HepG2 (cell line): ENCODE measurements around the gene KCNK15. TPM values are rescaled to one million over a fixed set of nuclear protein-coding genes. Genes with fewer than 3 reads are reported as not detected.

ENCODE experiments used
- BCL6 ChIP-seq: IDR thresholded peaks from 2 replicates; pipeline ENCODE4 v1.6.1; 2016; ENCODE audit warnings: missing genetic modification reagents, missing compliant biosample characterization
- HOXA5 ChIP-seq: sonication (generic); formaldehyde crosslinking; IDR thresholded peaks from 2 replicates; pipeline ENCODE4 v1.4.0; 2020; ENCODE audit warnings: missing genetic modification reagents
- KDM5B ChIP-seq: sonication (generic); formaldehyde crosslinking; IDR thresholded peaks from 2 replicates; pipeline ENCODE4 v1.4.0; 2020; ENCODE audit warnings: missing genetic modification reagents, mild to moderate bottlenecking, borderline replicate concordance
- KLF15 ChIP-seq: sonication (generic); formaldehyde crosslinking; IDR thresholded peaks from 2 replicates; pipeline ENCODE4 v1.8.1; 2023; ENCODE audit warnings: borderline replicate concordance, mild to moderate bottlenecking, inconsistent platforms, missing genetic modification reagents, mixed read lengths
- MBNL3 ChIP-seq: fragments of 250-450 bp; sonication (Bioruptor Pico); conservative IDR thresholded peaks from 2 replicates; pipeline ENCODE4 v1.8.0; 2022; ENCODE audit warnings: mild to moderate bottlenecking, inconsistent platforms
- NCOR1 ChIP-seq: fragments of 200-600 bp; sonication (generic); IDR thresholded peaks from 2 replicates; pipeline ENCODE4 v1.7.0; 2017; ENCODE audit warnings: antibody characterized with exemption, low read length, borderline replicate concordance
- PHF5A ChIP-seq: IDR thresholded peaks from one replicate; pipeline ENCODE4 v1.6.1; 2018; ENCODE audit warnings: low read depth, missing genetic modification reagents; ENCODE audit not compliant: unreplicated experiment
- POLR2AphosphoS2 ChIP-seq: IDR thresholded peaks from 2 replicates; pipeline ENCODE4 v1.6.1; 2011; ENCODE audit warnings: low read depth, low read length, improper control_type of control experiment
- SRSF4 ChIP-seq: fragments of 200-400 bp; formaldehyde crosslinking; IDR thresholded peaks from one replicate; pipeline ENCODE4 v1.6.1; 2018; ENCODE audit warnings: mild to moderate bottlenecking, low read depth, low read length, moderate library complexity; ENCODE audit not compliant: poor library complexity, severe bottlenecking
- ZBTB1 ChIP-seq: sonication (generic); formaldehyde crosslinking; IDR thresholded peaks from 2 replicates; pipeline ENCODE4 v1.4.0; 2020; ENCODE audit warnings: missing genetic modification reagents, borderline replicate concordance
- ZKSCAN5 ChIP-seq: sonication (generic); formaldehyde crosslinking; IDR thresholded peaks from 2 replicates; pipeline ENCODE4 v1.5.1; 2020; ENCODE audit warnings: mild to moderate bottlenecking, missing genetic modification reagents
- ZNF414 ChIP-seq: sonication (generic); formaldehyde crosslinking; IDR thresholded peaks from 2 replicates; pipeline ENCODE4 v1.5.0; 2020; ENCODE audit warnings: missing genetic modification reagents
- ZNF609 ChIP-seq: sonication (generic); formaldehyde crosslinking; IDR thresholded peaks from 2 replicates; pipeline ENCODE4 v1.4.0; 2020; ENCODE audit warnings: mild to moderate bottlenecking, missing genetic modification reagents, borderline replicate concordance
- polyA plus RNA-seq, 8 experiments: library from polyadenylated mRNA; depleted of rRNA in 3 of 8; stranded (reverse) in 7 of 8; unstranded in 1 of 8; fragments of >200 nt; fragmentation: Illumina TruSeq in 4 of 8; extraction: Trizol in 4 of 8; gene quantifications; 2 replicates each; pipeline versions ENCODE4 v1.2.1 to v1.2.3, GENCODE V29; 2011 to 2016; ENCODE audit warnings: low read depth in 4 of 8, missing spikeins in 1 of 8, mixed read lengths in 1 of 8; ENCODE audit not compliant: insufficient read depth in 1 of 8
- total RNA-seq, 5 experiments: library from RNA; depleted of rRNA; stranded (reverse); fragments of >200 nt; fragmentation: Illumina TruSeq; extraction: Trizol; gene quantifications; 2 replicates each; pipeline ENCODE4 v1.2.3, GENCODE V29; 2016; ENCODE audit warnings: low read depth in 1 of 5
- TF ChIP-seq, protein P1 (sequence below): sonication (generic); formaldehyde crosslinking; IDR thresholded peaks from 2 replicates; pipeline ENCODE4 v1.4.0; 2020; ENCODE audit warnings: missing genetic modification reagents
- TF ChIP-seq, protein P2 (sequence below): sonication (generic); formaldehyde crosslinking; IDR thresholded peaks from 2 replicates; pipeline ENCODE4 v1.4.0; 2020; ENCODE audit warnings: missing genetic modification reagents
- TF ChIP-seq, protein P3 (sequence below): sonication (generic); formaldehyde crosslinking; IDR thresholded peaks from 2 replicates; pipeline ENCODE4 v1.8.0; 2022; ENCODE audit warnings: mild to moderate bottlenecking, missing genetic modification reagents; ENCODE audit not compliant: insufficient replicate concordance

Gene KCNK15
- total and polyA plus RNA-seq, 2 of the 13 experiments (the other 11 are each of a cell fraction or from before 2014, with no cell fraction given) = 0.03 TPM; not detected in 1

GRCh38 chr20:44780226-44780625, 34.6 kb downstream of the KCNK15 start (continued):
- no peak for TF ChIP-seq ZNF414 (CRISPR knock-in tag)
- TF ChIP-seq, protein P1, sequence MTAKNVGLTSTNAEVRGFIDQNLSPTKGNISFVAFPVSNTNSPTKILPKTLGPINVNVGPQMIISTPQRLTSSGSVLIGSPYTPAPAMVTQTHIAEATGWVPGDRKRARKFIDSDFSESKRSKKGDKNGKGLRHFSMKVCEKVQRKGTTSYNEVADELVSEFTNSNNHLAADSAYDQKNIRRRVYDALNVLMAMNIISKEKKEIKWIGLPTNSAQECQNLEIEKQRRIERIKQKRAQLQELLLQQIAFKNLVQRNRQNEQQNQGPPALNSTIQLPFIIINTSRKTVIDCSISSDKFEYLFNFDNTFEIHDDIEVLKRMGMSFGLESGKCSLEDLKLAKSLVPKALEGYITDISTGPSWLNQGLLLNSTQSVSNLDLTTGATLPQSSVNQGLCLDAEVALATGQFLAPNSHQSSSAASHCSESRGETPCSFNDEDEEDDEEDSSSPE = no peak
- peak; percentile 85 for TF ChIP-seq HOXA5
- TF ChIP-seq ZBTB1 (CRISPR knock-in tag) = peak; percentile 86; the same call in 1 of the 2 replicates
- no peak for TF ChIP-seq NCOR1
- peak; percentile 44; the same call in 1 of the 2 replicates for TF ChIP-seq BCL6 (CRISPR knock-in tag)
- TF ChIP-seq MBNL3 (CRISPR knock-in tag) = no peak
- TF ChIP-seq ZNF609 (CRISPR knock-in tag) = no peak
- TF ChIP-seq KLF15 (CRISPR knock-in tag) = peak; percentile 63; the same call in 1 of the 2 replicates
- peak; percentile 35; the same call in 1 of the 2 replicates for TF ChIP-seq KDM5B (CRISPR knock-in tag)
- no peak for TF ChIP-seq POLR2AphosphoS2
- TF ChIP-seq, protein P2, sequence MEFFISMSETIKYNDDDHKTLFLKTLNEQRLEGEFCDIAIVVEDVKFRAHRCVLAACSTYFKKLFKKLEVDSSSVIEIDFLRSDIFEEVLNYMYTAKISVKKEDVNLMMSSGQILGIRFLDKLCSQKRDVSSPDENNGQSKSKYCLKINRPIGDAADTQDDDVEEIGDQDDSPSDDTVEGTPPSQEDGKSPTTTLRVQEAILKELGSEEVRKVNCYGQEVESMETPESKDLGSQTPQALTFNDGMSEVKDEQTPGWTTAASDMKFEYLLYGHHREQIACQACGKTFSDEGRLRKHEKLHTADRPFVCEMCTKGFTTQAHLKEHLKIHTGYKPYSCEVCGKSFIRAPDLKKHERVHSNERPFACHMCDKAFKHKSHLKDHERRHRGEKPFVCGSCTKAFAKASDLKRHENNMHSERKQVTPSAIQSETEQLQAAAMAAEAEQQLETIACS = no peak
- no peak; the same call in 1 of the 2 replicates for TF ChIP-seq ZKSCAN5 (CRISPR knock-in tag)
- TF ChIP-seq, protein P3, sequence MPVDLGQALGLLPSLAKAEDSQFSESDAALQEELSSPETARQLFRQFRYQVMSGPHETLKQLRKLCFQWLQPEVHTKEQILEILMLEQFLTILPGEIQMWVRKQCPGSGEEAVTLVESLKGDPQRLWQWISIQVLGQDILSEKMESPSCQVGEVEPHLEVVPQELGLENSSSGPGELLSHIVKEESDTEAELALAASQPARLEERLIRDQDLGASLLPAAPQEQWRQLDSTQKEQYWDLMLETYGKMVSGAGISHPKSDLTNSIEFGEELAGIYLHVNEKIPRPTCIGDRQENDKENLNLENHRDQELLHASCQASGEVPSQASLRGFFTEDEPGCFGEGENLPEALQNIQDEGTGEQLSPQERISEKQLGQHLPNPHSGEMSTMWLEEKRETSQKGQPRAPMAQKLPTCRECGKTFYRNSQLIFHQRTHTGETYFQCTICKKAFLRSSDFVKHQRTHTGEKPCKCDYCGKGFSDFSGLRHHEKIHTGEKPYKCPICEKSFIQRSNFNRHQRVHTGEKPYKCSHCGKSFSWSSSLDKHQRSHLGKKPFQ (CRISPR knock-in tag) = peak; percentile 43
- no peak for TF ChIP-seq SRSF4
- TF ChIP-seq PHF5A (CRISPR knock-in tag) = no peak
